HepG2 (cell line): Measurements from ENCODE around the gene MRPL51. TPM values are rescaled to one million over a fixed set of nuclear protein-coding genes. Genes with fewer than 3 reads are reported as not detected.

Source experiments
- ARNT2 ChIP-seq: sonication (generic); formaldehyde crosslinking; IDR thresholded peaks from 2 replicates; pipeline ENCODE4 v1.8.0; 2022; ENCODE audit warnings: mild to moderate bottlenecking, low read depth, missing genetic modification reagents, moderate library complexity
- ATF2 ChIP-seq: sonication (generic); formaldehyde crosslinking; IDR thresholded peaks from 2 replicates; pipeline ENCODE4 v1.4.0; 2020; ENCODE audit warnings: missing genetic modification reagents
- BRD4 ChIP-seq: sonication (generic); formaldehyde crosslinking; IDR thresholded peaks from 2 replicates; pipeline ENCODE4 v1.4.0; 2020; ENCODE audit warnings: missing genetic modification reagents
- BRF2 ChIP-seq: sonication (generic); formaldehyde crosslinking; IDR thresholded peaks from 2 replicates; pipeline ENCODE4 v1.8.1; 2022; ENCODE audit warnings: mild to moderate bottlenecking, missing genetic modification reagents
- CREB3 ChIP-seq: sonication (generic); formaldehyde crosslinking; IDR thresholded peaks from 2 replicates; pipeline ENCODE4 v1.5.0; 2020; ENCODE audit warnings: missing genetic modification reagents
- HOXA5 ChIP-seq: sonication (generic); formaldehyde crosslinking; IDR thresholded peaks from 2 replicates; pipeline ENCODE4 v1.4.0; 2020; ENCODE audit warnings: missing genetic modification reagents
- KDM4B ChIP-seq: sonication (generic); formaldehyde crosslinking; IDR thresholded peaks from 2 replicates; pipeline ENCODE4 v1.4.0; 2020; ENCODE audit warnings: missing genetic modification reagents
- KLF13 ChIP-seq: sonication (generic); formaldehyde crosslinking; IDR thresholded peaks from 2 replicates; pipeline ENCODE4 v1.4.0; 2020; ENCODE audit warnings: mild to moderate bottlenecking, missing genetic modification reagents
- MLXIP ChIP-seq: sonication (generic); formaldehyde crosslinking; IDR thresholded peaks from 2 replicates; pipeline ENCODE4 v1.9.0; 2021; ENCODE audit warnings: missing genetic modification reagents, borderline replicate concordance
- NFE2L2 ChIP-seq: fragments of 150-350 bp; IDR thresholded peaks from 2 replicates; pipeline ENCODE4 v1.6.1; 2014; ENCODE audit warnings: low read length
- POLR2G ChIP-seq: fragments of 200-400 bp; formaldehyde crosslinking; IDR thresholded peaks from 2 replicates; pipeline ENCODE4 v1.6.1; 2018; ENCODE audit warnings: mild to moderate bottlenecking, low read depth, low read length, moderate library complexity
- RAD51 ChIP-seq: fragments of 450-650 bp; IDR thresholded peaks from 2 replicates; pipeline ENCODE4 v1.6.1; 2016; ENCODE audit warnings: borderline replicate concordance
- SP140L ChIP-seq: sonication (generic); formaldehyde crosslinking; IDR thresholded peaks from 2 replicates; pipeline ENCODE4 v1.4.0; 2020; ENCODE audit warnings: missing genetic modification reagents, borderline replicate concordance
- TEAD3 ChIP-seq: optimal IDR thresholded peaks from 2 replicates; pipeline ENCODE3; 2016; ENCODE audit warnings: borderline replicate concordance
- XRCC5 ChIP-seq: fragments of 200-400 bp; formaldehyde crosslinking; optimal IDR thresholded peaks from 2 replicates; pipeline ENCODE3; 2017; ENCODE audit warnings: mild to moderate bottlenecking, low read length
- ZFP36 ChIP-seq: fragments of 150-350 bp; IDR thresholded peaks from 2 replicates; pipeline ENCODE4 v1.6.1; 2018; ENCODE audit warnings: borderline replicate concordance, low read length, low read depth; ENCODE audit not compliant: partially characterized antibody
- ZFP62 ChIP-seq: sonication (generic); formaldehyde crosslinking; IDR thresholded peaks from 2 replicates; pipeline ENCODE4 v1.4.0; 2020; ENCODE audit warnings: missing genetic modification reagents
- ZNF160 ChIP-seq: sonication (generic); formaldehyde crosslinking; IDR thresholded peaks from 2 replicates; pipeline ENCODE4 v1.8.0; 2022; ENCODE audit warnings: mild to moderate bottlenecking, inconsistent platforms, missing genetic modification reagents
- ZNF276 ChIP-seq: sonication (generic); formaldehyde crosslinking; IDR thresholded peaks from 2 replicates; pipeline ENCODE4 v1.4.0; 2020; ENCODE audit warnings: mild to moderate bottlenecking, low read depth, missing genetic modification reagents
- ZNF329 ChIP-seq: sonication (generic); formaldehyde crosslinking; IDR thresholded peaks from 2 replicates; pipeline ENCODE4 v1.9.0; 2021; ENCODE audit warnings: low read depth, mild to moderate bottlenecking, missing genetic modification reagents
- ZNF382 ChIP-seq: sonication (generic); formaldehyde crosslinking; IDR thresholded peaks from 2 replicates; pipeline ENCODE4 v1.5.0; 2020; ENCODE audit warnings: missing genetic modification reagents, mild to moderate bottlenecking, borderline replicate concordance
- ZNF878 ChIP-seq: sonication (generic); formaldehyde crosslinking; IDR thresholded peaks from 2 replicates; pipeline ENCODE4 v1.8.1; 2023; ENCODE audit warnings: mild to moderate bottlenecking, missing genetic modification reagents, moderate library complexity
- polyA plus RNA-seq, 8 experiments: library from polyadenylated mRNA; depleted of rRNA in 3 of 8; stranded (reverse) in 7 of 8; unstranded in 1 of 8; fragments of >200 nt; fragmentation: Illumina TruSeq in 4 of 8; extraction: Trizol in 4 of 8; gene quantifications; 2 replicates each; pipeline versions ENCODE4 v1.2.1 to v1.2.3, GENCODE V29; 2011 to 2016; ENCODE audit warnings: low read depth in 4 of 8, missing spikeins in 1 of 8, mixed read lengths in 1 of 8; ENCODE audit not compliant: insufficient read depth in 1 of 8
- total RNA-seq, 5 experiments: library from RNA; depleted of rRNA; stranded (reverse); fragments of >200 nt; fragmentation: Illumina TruSeq; extraction: Trizol; gene quantifications; 2 replicates each; pipeline ENCODE4 v1.2.3, GENCODE V29; 2016; ENCODE audit warnings: low read depth in 1 of 5

The MRPL51 gene
- total and polyA plus RNA-seq, 2 of the 13 experiments (the other 11 are each of a cell fraction or from before 2014, with no cell fraction given): 64.8 to 278 TPM

- 0 out of 2 replicates have a peak, but pooled peaks have one; percentile 83 for TF ChIP-seq KLF13 (CRISPR knock-in tag)
- TF ChIP-seq HOXA5: no peak; the same call in none of the 2 replicates
- peak; percentile 93 for TF ChIP-seq MLXIP (CRISPR knock-in tag)
- peak; percentile 50; the same call in 1 of the 2 replicates for TF ChIP-seq ATF2
- no peak for TF ChIP-seq ZFP36
- TF ChIP-seq XRCC5: peak; percentile 96
- no peak for TF ChIP-seq ZNF382
- peak; percentile 8 for TF ChIP-seq TEAD3 (CRISPR knock-in tag)
- TF ChIP-seq ZNF276 (CRISPR knock-in tag): 0 out of 2 replicates have a peak, but pooled peaks have one; percentile 2
- TF ChIP-seq KDM4B: no peak
- no peak for TF ChIP-seq ZFP62 (CRISPR knock-in tag)
- peak; percentile 84; the same call in 1 of the 2 replicates for TF ChIP-seq ZNF878 (CRISPR knock-in tag)
- TF ChIP-seq CREB3 (CRISPR knock-in tag): no peak
- peak; percentile 46; the same call in 1 of the 2 replicates for TF ChIP-seq SP140L (CRISPR knock-in tag)
- peak; percentile 27 for TF ChIP-seq ZNF329 (CRISPR knock-in tag)
- 0 out of 2 replicates have a peak, but pooled peaks have one; percentile 57 for TF ChIP-seq ZNF160 (CRISPR knock-in tag)
- TF ChIP-seq BRD4 (CRISPR knock-in tag): peak; percentile 19; the same call in 1 of the 2 replicates
- no peak for TF ChIP-seq NFE2L2
- TF ChIP-seq POLR2G: peak; percentile 99
- TF ChIP-seq RAD51: no peak
- peak; percentile 84 for TF ChIP-seq ARNT2 (CRISPR knock-in tag)
- peak; percentile 30 for TF ChIP-seq BRF2 (CRISPR knock-in tag)
Measured at GRCh38 chr12:6533923-6534694, 41.0 kb upstream of the MRPL51 start, which contains the start of gene GAPDH (continued).
